IPS-NIHi11 (cell line): Measurements from ENCODE around the gene NSMF.

ENCODE experiments used
- DNase-seq: peaks from one replicate; pipeline ENCODE4 v3.0.0; 2012; ENCODE audit warnings: mixed read lengths, low spot score

NSMF gene

DNA sequence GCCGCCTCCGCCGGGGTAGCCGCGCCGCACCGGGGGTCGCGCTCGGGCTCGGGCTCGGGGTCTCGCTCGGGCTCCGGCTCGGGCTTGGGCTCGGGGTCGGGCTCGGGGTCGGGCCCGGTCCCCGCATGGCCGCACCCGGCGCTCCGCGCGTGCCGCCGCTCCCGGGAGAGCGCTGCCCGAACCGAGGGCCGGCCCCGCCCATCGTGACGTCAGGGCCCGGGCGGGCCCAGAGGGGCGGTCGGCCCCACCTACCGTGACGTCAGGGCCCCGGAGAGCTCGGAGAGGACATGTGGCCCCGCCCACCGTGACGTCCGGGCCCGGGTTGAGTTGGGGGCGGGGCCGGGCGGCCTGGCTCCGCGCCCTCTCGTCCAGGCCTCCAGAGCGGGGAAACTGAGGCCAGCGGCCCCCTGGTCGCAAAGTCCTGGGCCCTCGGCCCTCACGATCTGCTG lies at the start of gene NSMF:
Gene NSMF, minus strand, starts transcription at position 183 of the 449 bp plus-strand sequence. CDS start 232 bp downstream, outside the sequence.
- DNase-seq, result peak; percentile 100

DNA sequence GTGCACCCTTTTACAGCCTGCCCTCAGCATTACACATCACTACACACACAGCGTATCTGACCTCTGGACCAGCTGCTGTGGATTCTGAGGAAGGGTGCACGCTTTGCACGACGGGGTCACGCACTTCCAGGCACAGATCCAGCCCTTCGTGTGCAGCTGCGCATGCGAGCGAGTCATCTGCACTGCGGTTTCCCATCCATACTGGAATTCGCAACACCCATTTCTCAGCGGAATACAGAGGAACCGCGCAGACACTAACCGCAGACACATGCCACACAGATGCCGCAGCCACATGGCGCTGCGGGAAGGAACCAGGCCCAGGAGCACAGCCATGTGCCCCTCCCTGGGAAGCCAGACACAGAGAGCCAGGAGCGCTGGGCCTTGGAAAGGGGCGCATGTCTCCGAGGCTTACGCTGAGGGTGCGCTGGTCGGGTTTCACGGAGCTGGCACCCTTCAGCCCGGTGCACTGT lies 47.6 kb upstream of the NSMF start:
- peak; percentile 2 for DNase-seq

DNA sequence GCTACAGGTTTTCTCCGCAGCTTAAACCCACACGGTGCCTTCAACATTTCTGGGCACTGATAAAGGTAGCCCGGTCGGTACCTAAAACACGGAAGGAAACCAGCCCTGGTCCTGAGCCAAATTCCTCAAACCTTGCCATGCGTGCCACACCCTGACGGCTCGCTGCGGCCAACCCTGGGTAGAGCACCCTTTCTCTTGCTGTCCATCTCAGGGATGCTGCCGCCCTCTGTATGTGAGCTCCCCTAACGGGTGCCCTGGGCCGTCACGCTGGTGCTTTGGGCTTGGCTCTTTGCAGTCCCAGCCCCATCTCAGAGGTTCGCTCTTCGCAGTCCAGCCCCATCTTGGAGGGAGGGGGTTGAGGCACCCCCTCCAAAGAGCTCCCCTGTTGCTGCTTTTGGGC lies 47.1 kb upstream of the NSMF start:
- peak; percentile 50 for DNase-seq

GRCh38 chr9:137505421-137506140 lies 46.4 kb upstream of the NSMF start:
- DNase-seq, result peak; percentile 3

DNA sequence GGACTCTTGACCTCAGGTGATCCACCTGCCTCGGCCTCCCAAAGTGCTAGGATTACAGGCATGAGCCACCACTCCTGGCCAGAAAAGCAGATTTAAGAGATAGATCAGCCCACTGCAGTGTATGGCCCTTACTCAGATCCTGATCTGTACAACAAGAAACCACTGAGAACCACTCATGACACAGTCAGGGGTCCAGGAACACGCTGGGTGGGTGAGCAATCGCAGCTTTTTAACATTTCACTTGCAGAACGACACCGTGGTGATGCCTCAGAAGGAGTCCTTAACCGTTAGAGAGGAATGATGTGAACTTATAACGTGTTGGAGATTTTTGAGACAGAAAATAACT lies 45.3 kb upstream of the NSMF start:
- DNase-seq, result no peak

GRCh38 chr9:137502008-137502911 lies 43.1 kb upstream of the NSMF start:
- DNase-seq, result peak; percentile 90

- no peak for DNase-seq
Observed at GRCh38 chr9:137501457-137501856, 42.3 kb upstream of the NSMF start.

DNA sequence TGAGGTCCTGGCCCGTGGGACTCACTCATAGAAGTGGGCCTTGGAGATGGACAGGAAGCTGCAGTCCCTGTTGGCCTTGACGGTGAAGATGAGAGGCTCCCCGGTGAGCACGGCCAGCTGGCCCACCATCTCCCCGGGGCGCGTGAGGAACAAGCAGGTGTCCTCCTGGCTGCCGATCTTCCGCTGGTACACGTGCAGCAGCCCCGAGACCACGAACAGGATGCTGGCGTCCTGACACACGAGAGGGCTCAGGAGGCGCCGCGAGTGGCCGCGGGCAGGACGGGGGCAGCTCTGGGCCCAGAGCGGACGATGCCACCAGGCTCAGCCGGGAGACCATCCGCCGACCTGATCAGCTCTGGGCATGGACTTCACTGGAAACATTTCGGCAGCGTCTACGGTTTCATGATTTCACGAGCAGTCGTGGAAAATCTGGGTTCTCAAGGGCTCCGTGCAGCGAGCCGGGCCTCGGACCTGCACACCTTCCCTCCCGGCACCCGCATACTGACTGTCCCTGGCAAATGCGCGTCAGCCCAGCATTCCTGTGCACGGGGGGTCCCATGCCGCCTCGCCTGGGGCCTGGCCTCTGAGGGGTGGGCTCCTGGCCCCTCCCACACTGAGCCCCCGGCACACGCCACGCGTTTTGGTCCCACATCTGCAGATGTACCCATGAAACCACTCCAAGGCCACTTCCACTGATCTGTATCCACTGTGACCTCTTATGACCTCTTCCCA lies 41.7 kb upstream of the NSMF start:
- no peak for DNase-seq

- no peak for DNase-seq
Observed at GRCh38 chr9:137499858-137500661, 40.9 kb upstream of the NSMF start.

DNA sequence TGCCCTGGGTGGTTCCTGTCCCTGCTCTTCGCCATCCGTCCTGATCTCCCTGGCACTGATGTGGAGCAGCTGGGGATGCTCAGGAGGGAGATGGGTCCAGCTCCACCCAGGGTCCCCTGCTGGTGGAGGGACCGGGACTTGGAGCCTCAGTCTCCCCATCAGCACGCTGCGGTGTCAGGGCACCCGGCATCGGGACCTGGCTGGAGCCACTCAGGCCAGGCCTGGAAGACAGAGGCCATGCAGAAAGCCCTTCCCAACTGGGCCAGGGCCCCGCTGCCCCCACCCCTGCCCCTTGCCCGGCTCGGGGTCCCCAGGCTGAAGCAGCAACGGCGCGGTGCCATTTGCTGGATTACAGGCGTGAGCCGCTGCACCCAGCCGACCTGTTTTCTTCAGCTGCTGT lies 40.3 kb upstream of the NSMF start:
- no peak for DNase-seq

- no peak for DNase-seq
Observed at GRCh38 chr9:137498720-137499150, 39.6 kb upstream of the NSMF start.

DNA sequence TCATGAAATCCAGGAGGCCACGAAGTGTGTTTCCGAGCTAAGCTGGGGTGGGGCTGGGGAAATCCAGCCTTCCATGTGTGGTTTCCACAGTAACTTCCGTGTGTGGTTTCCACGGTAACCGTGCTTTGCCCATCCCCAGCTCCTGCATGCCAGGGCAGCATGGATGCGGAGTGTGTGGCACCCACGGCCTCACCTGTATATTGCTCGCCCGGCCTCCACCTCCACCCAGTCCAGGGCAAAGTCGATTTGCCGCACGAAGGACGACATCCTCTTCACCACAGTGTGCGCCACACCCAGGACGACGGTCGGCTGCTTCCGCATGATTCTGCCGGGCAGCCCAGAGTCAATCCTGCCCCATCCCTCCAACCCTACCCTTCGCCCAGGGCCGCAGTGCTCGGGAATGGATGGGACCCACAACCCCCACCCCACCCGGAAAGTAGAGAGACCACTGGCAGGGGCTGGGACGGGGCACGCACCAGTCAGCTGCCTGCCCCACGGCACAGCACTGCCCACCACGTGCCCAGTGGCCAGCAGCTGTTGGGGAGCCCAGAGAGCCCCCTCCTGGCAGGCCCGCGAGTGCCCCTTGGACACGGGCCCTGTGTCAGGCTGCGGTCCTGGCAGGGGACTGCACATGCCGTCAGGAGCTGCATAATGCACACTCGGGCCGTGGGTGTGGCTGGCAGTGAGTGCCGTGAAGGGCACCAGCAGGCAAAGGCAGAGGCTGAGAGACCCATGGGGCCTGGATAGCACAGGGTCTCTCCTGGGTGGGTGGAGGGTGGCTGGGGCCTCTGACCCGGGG lies 39.0 kb upstream of the NSMF start:
- DNase-seq, result peak; percentile 14

- DNase-seq, result peak; percentile 5
Observed at GRCh38 chr9:137496601-137497375, 37.7 kb upstream of the NSMF start.

DNA sequence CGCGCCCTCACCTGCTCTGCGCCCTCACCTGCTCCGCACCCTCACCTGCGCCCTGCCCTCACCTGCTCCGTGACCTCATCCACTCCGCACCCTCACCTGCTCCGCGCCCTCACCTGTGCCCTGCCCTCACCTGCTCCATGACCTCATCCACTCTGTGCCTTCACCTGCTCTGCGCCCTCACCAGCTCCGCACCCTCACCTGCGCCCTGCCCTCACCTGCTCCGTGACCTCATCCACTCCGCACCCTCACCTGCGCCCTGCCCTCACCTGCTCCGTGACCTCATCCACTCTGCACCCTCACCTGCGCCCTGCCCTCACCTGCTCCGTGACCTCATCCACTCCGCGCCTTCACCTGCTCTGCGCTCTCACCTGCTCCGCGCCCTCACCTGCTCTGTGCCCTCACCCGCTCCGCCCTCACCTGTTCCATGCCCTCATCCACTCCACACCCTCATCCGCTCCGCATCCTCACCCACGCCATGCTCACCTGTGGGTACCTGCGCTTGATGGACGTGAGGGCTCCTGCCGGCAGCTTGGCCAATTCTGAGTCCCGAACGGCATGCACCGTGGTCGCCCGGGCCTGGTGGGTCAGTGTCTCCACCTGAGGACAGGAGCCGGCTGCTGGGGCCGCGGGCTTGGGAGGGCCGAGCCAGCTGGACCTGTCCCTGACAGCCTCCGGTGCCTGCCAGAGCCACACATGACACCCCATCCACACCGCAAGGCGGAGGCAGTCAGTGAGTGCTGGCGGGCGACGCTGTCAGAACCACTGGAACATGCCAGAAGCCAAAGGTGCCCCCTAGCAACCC lies 35.6 kb upstream of the NSMF start:
- peak; percentile 21 for DNase-seq

- peak; percentile 7 for DNase-seq
Observed at GRCh38 chr9:137494104-137494544, 35.0 kb upstream of the NSMF start.

- DNase-seq, result peak; percentile 4
Observed at GRCh38 chr9:137493364-137494103, 34.4 kb upstream of the NSMF start.

- DNase-seq, result peak; percentile 94
Observed at GRCh38 chr9:137492464-137493363, 33.6 kb upstream of the NSMF start.
